OCI-M2 (cell line): ENCODE measurements around the gene EGFLAM.
A peak's percentile ranks its signal among the peaks of the same experiment; 100 is the strongest.

Source experiments
- DNase-seq: peaks from one replicate; lab custom pipeline; 2025; ENCODE audit not compliant: unreplicated experiment; lab: John Stamatoyannopoulos, UW

EGFLAM gene

DNA sequence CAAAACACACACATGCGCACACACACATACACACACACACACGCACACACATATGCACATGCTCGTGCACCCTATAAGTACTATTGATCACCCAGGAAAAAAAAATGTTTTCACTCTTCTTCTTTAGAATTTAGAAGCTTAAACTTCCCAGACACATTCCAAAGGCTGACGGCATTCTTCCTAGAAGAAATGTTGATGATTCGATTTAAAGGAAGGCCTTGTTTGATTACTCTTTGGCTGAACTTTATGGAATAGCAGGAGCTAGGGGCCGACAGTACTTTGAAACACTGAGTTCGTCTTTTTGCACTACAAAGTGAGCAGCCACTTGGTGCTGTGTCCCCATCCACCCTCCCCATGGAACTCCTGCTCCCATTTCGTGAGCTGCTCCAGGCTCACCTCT lies 113.2 kb downstream of the EGFLAM start:
- DNase-seq, result no peak

DNA sequence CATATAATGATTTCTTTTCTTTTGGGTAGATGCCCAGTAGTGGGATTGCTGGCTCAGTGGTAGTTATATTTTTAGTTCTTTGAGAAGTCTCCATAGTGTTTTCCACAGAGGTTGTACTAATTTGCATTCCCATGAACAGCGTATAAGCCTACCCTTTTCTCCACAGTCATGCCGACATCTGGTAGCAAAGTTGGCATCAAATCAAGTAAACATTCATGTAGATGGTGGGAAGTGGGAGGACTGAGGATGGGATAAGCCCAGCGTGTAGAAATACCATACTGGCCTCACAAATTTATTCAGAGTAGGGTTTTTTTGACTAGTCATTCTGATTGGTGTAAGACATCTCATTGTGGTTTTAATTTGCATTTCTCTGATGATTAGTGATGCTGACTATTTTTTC lies 115.4 kb downstream of the EGFLAM start:
- no peak for DNase-seq

DNA sequence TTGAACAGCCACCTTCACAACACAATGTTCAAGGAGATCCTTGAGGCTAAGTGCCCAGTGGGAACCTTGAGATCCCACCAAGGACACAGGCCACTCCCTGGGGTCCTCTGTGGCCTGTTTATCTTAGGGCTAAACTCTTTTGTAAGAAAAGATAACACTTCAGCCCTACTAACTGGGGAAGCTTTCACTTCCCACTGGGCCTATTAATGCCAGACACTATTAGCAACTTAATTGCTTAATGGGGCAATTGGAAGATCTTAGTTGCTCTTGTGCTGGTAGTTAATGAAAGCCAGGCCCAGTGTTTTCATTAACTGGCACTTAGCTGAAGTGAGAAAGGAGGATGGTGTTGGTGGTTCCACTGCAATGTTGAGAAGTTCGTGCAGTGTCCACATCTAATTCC lies 117.1 kb downstream of the EGFLAM start:
- no peak for DNase-seq

DNA sequence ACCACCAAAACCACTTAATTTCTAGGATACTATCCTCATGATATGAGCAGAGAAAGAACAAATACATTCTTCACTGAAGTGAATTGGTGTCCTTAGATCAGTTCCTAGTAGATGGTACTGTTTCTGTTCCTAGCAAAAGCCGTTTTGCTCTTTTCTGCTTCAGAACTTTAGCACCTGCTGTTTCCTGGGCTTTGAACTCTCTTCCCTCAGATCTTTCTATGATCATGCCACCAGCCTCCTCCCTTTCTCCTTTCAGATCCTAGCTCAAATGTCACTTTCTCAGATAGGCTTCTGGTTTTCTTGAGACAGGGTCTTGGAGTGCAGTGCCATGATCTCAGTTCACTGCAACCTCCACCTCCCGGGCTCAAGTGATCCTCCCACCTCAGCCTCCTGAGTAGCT lies 118.0 kb downstream of the EGFLAM start:
- DNase-seq, result no peak

DNA sequence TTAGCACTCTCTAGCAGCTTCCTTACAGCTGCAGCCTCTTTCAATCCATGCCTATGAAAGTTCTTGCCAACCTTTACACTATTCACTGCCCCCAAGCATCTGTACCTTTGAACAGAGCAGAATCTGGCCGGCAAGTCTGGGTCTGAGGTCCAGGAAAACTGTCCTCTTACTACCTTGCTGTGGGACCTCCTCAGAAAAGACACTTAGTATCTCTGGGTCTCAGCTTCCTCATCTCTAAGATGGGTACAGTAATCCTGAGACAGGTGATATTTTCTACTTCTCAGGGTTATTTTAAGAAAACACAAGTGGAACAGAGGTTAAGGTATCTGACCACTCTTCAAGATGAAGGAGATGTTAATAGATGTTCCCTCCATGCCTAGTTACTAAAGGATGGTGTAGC lies 120.2 kb downstream of the EGFLAM start:
- DNase-seq, result no peak

DNA sequence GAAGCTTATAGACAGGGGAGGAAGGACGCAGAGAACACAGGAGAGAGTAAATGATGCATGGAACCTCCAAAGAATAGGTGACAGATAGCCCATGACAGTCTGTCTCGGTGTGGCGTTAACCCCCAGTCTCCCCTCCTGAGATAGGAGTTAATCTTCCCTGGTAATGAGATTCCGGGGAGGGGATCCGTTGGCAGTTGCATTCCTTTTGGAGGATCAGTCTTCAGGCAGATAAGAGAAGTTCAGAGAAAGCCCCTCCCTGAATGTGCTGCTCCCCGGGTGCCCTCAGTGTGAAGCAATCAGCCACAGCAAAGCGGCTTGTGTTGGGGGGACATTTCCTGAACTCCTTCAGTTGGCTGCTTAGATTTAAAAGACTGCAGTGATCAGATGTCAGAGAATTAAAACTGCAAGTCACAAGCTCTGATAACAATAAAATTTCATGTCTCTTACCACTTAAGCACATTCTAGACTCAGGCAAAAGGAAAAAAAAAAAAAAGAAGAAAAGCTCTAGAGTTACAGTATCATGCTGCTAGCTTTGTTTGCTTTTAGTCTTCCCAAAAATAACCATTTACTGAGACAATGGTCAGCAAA lies 121.1 kb downstream of the EGFLAM start:
- DNase-seq, result no peak

DNA sequence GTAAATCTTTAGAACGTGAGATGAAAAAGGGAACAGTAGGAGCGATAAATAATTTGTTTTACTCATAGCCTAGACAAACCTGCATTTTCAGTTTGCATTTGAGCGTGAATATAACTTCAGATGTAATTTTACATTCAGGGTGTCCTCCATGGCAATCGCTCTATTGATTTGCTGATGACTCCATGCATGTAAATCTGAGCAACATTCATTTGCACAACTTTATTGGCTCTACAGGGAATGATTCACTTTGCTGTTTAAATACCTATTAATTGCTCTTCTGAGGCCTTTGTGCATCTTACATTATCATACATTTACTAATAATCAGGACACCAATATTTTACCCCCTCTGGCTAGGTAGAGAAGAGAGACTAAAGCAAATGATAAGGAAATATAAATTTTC lies 122.2 kb downstream of the EGFLAM start:
- DNase-seq, result no peak

DNA sequence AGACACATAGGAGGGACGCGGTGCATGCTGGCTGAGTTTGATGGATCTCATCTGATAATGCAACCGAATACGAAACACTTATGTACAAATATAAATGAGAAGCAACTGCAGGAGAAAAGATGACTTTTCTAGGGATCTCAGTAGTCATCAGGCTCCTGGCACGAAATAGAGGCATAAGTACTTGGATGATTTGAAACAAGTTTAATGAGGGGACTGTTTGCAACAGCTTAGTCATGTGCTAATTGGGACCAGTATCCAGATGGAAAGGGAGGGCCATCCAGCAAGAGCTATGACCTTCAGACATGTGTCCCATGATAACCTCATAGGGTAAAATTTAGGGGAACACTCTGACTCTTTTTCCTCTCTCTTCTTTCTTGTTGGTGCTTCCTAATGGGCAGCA lies 123.0 kb downstream of the EGFLAM start:
- DNase-seq, result no peak

DNA sequence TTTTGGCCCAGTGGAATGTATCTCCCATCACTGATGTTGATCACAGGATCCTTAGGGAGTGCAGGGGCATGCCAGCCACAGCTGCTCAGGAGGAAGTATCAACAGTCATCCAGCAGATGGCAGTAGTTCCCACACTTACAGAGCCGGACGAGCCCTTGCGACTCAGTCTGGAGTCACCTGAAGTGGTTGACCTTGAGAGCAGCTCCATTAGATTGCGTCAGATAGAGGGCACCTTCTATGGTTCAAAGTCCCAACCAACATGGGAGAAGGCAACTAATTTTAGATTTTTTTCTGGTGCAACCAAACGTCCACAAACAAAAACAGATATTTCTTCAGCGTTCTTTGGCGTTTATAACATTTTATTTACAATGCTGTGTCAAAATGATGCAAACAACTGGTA lies 124.5 kb downstream of the EGFLAM start:
- peak; percentile 10 for DNase-seq

DNA sequence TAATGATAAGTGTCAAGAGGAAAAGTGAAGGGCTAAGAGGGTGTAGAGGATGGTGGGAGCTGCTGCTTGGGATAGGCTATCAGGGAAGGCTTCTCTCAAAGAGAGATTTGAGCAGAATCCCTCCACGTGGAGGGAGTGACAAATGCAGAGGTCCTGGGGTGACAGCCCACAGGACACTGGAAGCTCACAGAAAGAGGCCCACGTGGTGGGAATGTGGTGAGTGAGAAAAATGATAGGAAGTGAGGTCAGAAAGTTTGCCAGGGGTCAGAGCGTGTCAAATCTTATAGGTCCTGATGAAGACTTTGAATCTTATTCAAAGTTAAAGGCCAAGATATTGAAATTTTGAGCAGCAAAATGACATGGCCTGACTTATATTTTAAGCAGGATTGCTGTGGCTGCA lies 125.3 kb downstream of the EGFLAM start:
- no peak for DNase-seq

DNA sequence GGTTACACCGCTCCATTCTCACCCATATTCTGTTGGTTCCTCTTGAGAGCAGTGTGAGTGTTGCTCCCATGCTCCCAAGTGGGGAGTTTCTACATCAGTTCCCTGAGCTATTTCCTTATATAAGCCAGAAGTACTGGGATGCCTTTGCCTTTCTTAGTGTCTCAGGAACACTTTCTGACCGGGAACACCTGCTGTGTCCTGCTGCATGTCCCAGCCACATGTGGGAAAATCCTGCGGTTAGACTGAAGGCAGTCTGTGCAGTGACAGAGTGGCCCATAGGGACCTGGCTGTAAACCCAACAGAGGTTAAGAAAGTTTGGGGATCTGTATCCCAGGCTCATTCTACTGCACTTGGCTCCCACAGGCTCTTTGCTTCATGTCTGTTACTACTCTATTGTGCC lies 126.0 kb downstream of the EGFLAM start:
- DNase-seq, result no peak

DNA sequence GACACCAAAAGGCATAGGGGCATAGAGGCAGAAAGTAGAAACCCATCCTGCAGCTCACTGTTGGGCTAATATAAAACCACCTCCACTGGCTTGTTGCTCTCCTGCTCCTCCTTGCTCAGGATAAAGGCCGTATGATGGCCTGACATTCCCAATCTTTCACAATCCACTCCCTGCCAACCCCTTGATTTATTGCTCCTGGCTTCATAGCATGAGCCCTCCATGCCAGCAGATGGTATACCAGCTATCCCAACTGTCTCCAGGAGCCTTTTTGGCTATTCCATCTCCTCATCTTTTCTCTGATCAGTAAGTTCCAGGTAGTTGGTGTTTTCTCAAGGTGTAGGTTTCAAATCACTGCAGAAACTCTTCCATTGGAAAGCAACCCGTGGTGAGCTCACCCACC lies 128.8 kb downstream of the EGFLAM start:
- DNase-seq, result no peak

DNA sequence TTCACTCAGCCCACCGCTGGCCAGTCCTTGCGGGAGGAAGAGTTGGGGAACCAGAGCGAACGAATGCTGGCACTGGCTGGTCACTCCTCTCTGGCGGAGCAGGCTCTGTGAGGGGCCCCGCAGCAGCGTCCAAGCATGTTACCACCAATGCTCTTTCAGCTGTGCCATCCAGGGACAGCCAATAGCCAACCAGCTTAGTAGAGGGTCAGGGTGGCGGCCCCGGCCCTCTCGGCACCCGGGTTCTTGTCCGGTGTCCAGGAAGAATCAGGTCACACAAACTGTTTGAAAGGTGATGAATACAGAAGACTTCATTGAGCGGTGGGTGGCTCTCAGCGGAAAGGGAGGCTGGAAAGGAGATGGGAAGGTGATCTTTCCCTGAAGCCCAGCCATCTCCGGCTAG lies 135.3 kb downstream of the EGFLAM start:
- no peak for DNase-seq

DNA sequence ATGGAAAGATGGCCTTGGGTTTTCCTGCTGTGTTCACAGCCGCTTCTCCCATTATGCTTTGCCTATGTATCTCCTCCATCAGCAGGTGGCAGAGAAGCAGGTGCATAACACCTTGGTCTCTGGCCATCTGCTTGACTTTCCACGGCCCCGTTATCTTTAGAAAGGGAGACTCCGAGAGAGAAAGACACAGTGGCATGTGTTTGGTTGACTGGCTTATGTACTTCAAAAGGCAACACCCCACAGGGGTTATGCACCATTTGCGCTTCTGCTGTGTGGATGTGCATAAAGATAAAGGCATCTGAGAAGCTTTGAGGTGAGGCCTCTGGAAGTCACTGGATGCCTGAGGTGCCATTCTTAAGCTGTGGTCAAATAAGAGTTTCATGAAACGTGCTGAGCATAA lies 138.4 kb downstream of the EGFLAM start:
- no peak for DNase-seq

DNA sequence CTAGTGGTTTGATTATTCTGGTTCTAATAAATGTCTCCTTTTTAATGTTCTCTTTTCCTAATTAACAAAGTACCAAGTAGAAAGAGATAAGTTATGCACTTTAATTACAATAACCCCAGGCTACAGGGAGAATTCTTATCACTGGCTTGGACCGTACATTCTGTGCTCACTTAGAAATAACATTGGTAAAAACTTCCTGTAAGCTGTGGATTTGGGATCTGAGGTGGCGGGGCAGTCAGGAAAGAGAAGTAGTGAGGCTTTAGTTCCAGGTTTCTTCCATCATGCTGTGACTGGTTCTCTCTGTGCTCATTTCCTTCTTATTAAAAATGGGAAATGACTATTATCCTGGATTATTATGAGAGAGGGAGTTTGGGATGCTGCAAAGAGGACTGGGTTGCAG lies 142.0 kb downstream of the EGFLAM start:
- DNase-seq, result no peak

DNA sequence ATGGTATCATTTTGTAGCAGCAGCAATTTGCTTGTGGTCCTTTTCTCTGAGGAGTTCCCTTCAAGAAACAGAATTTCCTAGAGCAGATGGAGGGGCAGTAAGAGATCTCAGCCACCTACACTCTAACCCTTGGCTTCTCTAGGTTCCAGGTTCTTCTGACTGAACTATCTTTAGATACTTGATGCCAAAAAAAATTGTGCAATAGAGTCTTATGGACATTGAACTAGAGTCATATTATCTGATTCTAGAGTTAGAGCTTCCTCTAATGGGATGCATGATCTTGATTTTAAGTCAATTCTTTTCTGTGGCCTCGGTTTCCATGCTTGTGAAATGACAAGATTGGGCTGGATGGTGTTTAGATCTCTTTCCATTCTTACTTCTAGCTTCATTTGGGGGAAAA lies 142.8 kb downstream of the EGFLAM start:
- DNase-seq, result no peak

DNA sequence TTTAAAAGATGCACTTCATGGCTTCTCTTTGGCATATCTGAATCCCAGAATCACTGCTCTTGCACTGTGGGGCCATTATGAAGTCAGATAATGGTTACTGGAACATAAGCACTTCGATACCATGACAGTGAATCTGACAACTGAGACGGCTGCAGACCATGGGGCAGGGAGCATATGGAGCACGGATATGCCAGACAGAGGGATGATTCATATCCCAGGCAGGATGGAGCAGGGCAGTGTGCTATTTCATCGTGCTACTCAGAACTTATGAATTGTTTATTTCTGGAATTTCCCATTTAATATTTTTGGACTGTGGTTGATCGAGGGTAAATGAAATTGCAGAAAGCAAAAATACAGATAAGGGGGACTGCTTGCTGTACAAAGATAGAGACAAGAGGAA lies 145.0 kb downstream of the EGFLAM start:
- no peak for DNase-seq

DNA sequence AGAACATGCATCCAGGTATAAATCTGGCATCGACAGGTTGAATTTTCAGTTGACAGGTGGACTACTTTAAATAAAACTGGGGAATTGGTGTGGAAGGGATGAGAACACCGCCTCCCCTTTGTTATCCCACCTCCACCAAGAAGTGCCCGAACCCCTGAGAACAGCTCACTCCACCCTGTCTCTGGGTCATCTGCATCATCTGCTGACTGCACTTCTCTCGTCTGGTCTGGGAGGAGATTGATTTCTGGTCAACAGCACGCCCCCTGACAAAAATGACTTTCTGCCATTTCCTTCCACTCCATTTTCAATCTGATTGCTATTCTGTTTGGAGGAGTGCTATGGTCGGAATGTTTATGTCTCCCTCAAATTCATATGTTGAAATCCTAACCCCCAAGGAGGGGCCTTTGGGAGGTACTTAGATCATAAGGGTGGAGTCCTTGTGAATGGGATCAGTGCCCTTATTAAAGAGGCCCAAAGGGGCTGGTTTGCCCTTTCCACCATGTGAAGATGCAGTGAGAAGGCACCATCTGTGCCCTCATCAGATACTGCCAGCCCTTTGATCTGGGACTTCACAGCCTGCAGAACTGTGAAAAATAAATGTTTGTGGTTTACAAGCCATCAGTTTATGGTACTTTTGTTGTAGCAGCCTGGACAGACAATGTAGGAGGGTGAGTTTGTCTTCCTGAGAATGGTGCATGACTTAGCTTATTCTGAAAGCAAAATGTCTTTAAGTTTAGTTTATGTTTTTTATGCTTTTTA lies 145.7 kb downstream of the EGFLAM start:
- no peak for DNase-seq

DNA sequence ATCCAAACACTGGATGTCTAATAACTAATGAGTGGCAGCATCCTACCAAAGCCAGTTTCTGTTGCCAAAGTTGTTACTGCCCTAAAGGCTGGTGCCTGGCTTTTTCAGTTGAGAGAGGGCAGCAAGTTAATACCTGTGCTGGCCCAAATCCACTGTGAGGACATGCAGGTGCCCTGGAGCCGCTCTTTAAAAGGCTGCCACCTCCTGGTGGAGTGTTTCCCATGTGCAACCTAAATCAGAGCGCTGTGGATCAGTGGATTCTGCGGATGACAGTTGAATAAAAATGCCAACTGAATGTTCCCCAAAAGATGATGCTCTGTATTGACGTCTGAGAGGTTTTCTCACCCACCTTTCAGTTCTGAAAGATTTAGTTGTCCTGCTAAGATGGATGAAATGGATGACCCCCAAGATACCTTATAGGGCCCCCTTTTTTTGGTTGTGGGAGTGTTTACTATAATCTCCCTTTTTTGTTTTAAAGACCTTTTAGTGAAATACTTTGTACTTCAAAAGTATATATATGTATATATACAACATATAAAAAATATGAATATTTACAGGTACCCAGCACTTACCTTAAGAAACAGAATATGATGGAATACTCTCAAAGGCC lies 146.4 kb downstream of the EGFLAM start:
- DNase-seq, result no peak

DNA sequence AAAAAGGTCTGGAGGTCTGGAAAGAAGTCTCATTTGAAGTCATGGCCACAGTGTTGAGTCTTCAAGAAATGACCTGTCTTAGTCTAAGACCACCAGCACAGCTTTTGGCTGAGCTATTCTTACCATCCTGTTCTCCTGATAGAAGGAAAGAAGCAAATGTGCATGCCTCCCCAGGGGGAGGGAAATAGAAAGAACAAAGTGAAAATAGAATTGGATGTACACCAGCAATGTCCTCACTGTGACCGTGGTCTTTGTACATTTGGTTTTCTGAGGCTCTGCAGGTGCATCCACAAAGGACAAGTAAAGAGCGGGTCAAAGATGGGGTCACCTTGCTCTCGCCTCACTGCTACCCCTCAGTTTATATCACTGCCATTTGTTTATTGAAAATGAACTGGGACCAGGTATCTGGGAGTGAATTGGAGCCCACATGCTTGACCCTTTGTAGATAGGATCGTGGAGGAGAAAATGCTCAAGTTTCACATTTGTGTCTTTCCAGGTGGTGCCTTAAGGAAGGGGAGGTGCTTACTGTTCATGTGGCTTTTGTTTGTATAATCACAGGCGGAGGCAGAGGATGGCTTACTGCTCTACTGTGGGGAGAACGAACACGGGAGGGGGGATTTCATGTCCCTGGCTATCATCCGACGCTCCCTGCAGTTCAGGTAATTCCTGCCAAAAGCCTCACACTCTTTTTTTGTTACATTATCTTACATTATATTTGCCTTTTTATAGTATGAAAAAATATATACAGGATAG lies 150.3 kb downstream of the EGFLAM start:
- no peak for DNase-seq

DNA sequence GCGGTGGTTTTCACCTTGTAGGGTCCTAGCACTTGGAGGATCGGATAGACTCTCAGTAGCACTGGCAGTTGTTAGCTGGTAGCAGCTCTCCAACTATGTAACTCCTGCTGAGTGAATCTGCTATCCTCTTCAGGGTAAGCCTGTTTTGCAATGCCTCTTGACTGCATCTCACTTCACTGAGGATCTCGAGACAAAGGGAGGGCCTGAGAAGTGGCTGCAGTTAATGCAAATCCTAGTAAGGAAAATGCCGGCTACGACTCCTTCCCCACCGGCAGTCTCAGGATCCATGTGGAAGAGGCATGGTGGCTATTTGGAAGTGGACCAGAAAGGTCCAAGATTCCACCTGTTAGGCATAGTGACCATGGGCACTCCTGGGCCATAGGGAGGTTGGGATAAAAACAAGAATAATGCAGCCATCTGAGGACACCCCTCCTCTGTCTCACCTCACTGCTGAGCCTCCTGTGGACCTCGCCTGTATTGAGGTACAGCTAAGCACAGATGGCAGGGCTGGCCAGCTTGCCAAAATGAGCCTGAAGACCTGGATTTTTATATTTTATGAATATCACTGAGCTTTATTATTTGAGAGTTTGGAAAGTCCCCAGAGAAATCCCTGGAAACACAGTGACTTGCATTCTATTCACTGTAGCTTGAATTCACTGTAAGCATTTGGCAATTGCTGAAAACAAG lies 152.1 kb downstream of the EGFLAM start:
- DNase-seq, result no peak
